Astrocyte of the hippocampus (primary cell): Measurements from ENCODE around the gene POLK.
"Not testable (repeated sequence)": the region's sequence is repeated elsewhere in the genome, so short reads cannot be mapped to it uniquely, and the experiment has no call there.

Experiments
- DNase-seq: peaks from one replicate; pipeline ENCODE4 v3.0.0; 2011; ENCODE audit warnings: low read depth, low spot score

Gene POLK

GRCh38 chr5:75511435-75512382 lies at the start of gene POLK, which contains the start of gene CERT1:
TSS of gene POLK (plus strand) at chr5:75511891.
TSS of gene CERT1 (minus strand) at chr5:75511629. CDS start at chr5:75511207, 422 bp downstream.
- peak; percentile 100 for DNase-seq

- no peak for DNase-seq
Measured at GRCh38 chr5:75463726-75464125, 48.0 kb upstream of the POLK start.

DNA sequence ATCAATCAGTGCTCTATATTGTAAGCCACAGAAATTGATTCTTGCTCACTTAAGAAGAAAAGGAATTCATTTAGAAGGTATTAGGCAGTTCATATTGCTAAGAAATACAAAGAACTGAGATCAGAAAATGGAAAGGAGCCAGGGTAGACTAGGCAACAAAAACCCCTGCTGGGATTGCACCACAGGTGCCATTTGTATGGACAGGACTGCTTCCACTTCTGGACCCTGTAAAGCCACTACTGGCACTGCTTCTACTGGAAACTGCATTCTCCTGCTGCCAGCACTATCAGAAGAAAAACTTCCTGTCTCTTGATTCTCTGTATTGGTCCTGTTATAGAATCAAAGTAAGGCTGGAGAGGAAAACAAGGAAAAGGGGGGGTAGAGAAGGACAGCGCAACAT lies 46.2 kb upstream of the POLK start:
- DNase-seq, result peak; percentile 75

DNA sequence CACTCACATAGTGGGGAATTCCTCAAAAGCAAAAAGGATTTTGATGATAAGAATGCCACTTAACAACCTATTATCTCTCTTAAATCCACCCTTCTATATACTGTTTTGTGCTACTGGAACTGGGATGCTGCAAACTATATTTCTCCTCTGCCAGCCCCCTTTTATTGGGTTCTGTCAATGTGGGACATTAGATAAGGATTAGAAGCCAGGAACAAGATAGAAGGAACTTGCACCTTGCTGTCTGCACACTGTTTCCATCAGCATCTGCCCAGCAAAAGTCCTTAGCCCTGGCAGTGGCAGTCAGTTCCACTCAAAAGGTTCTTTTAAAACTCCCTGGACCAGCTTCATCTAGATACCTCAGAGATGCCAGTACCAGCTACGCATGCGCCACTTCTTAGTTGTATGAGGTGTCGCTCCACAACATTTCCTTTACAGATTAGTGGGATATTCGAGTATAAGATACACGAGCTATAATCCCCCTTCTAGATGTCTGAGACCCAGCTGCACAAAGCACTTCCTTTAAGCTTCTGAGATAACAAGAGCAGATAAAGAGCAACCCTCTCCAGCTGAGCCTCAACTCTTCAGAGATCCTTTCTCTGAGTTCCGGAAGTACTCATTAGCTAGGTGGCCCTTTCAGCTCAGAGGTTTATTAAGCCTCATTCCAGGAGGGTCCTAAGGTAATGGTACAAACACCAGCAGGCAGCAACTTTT lies 45.5 kb upstream of the POLK start:
- no peak for DNase-seq

DNA sequence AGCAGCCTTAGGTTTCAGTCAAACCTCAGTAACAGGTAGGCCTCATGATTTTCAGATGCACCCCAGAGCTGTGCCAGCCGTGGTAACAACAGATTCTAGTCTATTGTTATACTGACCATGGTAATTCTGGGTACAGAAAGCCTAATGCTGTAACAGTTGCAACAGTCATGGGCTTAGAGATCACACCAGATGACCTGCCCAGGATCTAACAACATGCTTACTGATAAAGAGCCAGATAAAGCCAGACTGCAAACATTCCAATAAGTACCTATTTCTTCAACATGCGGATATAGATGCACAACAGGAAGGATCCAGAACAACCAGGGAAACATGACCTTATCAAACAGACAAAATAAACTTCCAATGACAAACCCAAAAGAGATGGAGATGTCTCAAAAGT lies 43.1 kb upstream of the POLK start:
- no peak for DNase-seq

DNA sequence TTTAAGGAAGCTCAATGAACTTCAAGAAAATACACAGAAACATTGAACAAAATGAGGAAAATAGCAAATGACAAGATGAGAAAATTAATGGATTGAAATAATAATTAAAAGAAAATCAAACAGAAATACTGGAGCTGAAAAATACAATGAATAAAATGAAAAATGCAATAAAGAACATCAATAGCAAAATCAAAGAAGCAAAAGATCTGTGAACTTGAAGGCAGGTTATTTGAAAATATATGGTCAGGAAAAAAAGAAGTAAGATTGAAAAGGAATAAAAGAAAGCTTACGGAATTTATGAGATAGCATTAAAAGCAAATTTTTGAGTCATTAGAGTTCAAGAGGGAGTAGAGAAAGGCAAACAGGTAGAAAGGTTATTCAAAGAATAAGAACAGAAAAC lies 42.7 kb upstream of the POLK start:
- no peak for DNase-seq

GRCh38 chr5:75471193-75471592 lies 40.5 kb upstream of the POLK start:
- DNase-seq, result no peak

DNA sequence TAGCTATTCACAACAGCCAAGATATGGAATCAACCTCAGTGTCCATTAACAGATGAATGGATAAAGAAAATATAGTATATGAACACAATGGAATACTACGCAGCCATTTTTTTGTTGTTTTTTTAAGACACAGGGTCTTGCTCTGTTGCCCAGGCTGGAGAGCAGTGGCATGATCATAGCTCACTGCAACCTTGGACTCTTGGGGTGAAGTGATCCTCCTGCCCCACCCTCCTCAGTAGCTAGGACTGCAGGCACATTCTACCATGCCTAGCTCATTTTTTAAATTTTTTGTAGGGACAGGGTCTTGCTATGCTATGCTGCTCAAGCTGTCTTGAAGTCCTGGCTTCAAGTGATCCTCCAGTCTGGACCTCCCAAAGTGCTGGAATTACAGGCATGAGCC lies 38.7 kb upstream of the POLK start:
- DNase-seq, result no peak

DNA sequence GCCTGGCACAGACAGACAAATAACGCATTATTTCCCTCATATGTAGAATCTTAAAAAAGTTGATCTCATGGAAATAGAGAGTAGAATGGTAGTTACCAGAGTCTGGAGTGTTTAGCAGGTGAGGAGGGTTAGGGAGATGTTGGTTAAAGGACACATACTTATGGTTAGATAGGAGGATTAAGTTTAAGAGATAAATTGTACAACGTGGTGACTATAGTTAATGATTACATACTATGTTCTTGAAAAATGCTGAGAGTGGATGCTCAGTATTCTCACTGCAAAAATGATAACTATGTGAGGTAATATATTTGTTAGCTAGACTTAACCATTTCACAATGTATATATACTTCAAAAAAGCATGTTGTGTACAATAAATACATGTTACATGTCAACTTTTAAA lies 38.2 kb upstream of the POLK start:
- no peak for DNase-seq

GRCh38 chr5:75475364-75475763 lies 36.3 kb upstream of the POLK start:
- no peak for DNase-seq

DNA sequence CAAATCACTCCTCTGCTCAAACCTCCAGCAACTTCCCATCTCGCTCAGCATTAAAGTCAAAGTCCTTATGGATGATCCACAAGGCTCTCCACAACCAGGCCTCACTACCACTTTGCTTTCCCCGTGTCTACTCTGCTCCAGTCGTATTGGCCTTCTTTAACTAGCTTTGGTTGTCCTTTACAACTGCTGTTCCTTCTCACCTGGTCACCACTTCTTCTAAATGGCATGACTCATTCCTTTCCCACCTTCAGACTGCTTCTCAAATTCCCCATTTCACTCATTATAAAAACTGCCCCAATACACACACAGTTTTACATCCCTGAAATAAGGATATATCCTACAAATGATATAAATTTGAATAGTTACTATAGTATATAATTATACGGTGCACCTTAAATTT lies 30.7 kb upstream of the POLK start:
- no peak for DNase-seq

DNA sequence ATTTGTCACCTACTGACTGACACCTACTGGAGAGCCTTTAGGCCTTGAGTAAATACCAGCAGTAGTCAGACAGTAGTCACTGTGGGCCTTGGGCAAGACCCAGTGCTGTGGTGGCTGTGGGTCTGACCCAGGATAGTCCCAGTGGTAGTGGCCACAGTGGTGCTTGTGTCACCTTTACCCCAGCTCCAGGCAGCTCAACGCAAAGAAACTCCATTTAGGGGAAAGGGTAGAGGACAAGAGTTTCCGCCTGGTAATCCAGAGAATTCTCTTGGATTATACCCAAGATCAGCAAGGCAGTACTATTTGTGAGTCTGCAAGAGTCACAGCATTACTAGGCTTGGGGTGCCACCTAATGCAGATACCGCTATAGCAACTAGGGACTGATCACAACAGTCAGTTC lies 29.2 kb upstream of the POLK start:
- no peak for DNase-seq

DNA sequence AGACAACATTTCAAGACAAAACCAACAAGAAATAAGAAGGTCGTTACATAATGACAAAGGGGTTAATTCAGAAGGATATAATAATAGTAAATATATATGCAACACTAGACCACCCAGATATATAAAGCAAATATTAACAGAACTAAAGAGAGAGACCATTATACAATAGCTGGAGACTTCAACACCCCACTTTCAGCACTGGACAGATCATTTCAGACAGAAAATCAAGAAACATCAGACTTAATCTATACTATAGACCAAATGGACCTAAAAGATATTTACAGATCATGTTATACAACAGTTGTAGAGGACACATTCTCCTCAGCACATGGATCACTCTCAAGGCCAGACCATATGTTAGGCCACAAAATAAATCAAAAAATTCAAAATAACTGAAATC lies 27.1 kb upstream of the POLK start:
- DNase-seq, result no peak

GRCh38 chr5:75489847-75490246 lies 21.8 kb upstream of the POLK start:
- DNase-seq, result not testable (repeated sequence)

- no peak for DNase-seq
Measured at GRCh38 chr5:75491621-75492020, 20.1 kb upstream of the POLK start.

DNA sequence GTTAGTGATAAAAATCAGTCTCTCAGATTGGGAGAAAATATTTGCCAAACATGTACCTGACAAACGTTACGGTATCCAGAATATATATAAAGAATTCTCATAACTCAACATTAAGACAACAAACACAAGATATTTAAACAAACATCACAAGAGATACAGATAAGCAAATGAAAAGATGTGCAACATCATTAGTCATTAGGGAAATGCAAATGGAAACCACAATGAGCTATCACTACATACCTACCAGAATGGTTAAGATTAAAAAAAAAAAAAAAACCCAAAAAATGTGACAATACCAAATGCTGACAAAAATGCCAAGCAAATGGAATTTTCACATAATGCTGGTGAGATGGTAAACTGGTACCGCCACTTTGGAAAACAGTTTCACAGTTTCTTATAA lies 15.7 kb upstream of the POLK start:
- no peak for DNase-seq

DNA sequence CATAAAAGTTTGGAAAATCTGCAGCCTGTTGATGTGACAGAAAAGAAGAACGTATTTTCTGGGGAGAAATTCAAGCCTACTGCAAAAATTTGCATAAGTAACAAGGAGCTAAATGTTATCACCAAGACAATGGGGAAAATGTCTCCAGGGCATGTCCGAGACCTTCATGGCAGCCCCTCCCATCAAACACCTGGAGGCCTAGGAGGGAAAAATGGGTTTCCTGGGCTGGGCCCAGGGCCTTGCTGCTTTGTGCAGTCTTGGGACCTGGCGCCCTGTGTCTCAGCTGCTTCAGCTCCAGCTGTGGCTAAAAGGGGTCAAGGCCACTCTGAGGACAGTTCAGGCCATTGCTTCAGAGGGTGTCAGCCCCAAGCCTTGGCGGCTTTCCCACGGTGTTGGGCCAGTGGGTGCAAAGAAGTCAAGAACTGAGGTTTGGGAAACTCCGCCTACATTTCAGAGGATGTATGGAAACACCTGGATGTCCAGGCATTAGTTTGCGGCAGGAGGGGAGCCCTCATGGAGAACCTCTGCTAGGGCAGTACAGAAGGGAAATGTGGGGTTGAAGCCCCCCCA lies 13.4 kb upstream of the POLK start:
- no peak for DNase-seq

DNA sequence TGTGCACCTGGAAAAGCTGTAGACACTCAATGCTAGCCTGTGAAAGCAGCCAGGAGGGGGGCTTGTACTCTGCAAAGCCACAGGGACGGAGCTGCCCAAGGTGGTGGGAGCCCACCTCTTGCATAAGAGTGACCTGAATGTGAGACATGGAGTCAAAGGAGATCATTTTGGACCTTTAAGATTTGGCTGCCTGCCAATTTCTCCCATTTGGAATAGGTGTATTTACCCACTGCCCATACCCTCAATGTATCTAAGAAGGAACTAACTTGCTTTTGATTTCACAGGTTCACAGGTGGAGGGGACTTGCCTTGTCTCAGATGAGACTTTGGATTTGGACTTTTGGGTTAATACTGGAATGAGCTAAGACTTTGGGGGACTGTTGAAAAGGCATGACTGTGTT lies 12.8 kb upstream of the POLK start:
- not testable (repeated sequence) for DNase-seq

GRCh38 chr5:75505112-75505511 lies 6.6 kb upstream of the POLK start:
- not testable (repeated sequence) for DNase-seq

- DNase-seq, result no peak
Measured at GRCh38 chr5:75507841-75508240, 3.9 kb upstream of the POLK start.

DNA sequence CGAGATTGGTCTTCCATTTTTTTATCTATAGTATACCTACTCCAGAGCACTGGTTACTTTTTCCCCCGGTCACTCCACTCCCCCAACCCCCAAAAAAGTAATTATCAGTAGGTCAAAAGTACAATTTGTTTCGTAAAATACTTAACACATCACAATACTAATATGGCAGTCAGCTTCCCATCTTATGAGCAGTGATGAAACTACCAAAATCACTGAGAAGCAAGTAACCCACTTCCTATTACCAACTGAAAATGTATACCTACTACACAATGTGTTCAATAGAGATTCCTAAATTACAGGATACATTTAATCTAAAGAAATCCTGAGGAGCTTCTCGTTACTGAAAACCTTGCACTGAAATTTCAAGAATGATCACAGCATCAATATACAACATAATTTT lies 2.1 kb upstream of the POLK start:
- no peak for DNase-seq

GRCh38 chr5:75509956-75510355 lies 1.7 kb upstream of the POLK start:
- peak; percentile 49 for DNase-seq
